DOHH2 (cell line): ENCODE measurements around the gene RIOX2.

Experiments
- CTCF ChIP-seq: fragments of 200-600 bp; sonication (generic); IDR thresholded peaks from one replicate; pipeline ENCODE4 v1.5.1; 2014; ENCODE audit warnings: antibody characterized with exemption, mild to moderate bottlenecking, low read depth, low read length; ENCODE audit not compliant: poor library complexity, severe bottlenecking
- EZH2phosphoT487 ChIP-seq: fragments of 200-600 bp; sonication (generic); IDR thresholded peaks from 2 replicates; pipeline ENCODE4 v1.6.1; 2017; ENCODE audit warnings: borderline replicate concordance, mild to moderate bottlenecking, antibody characterized with exemption, low read length, moderate library complexity, mixed read lengths

DNA sequence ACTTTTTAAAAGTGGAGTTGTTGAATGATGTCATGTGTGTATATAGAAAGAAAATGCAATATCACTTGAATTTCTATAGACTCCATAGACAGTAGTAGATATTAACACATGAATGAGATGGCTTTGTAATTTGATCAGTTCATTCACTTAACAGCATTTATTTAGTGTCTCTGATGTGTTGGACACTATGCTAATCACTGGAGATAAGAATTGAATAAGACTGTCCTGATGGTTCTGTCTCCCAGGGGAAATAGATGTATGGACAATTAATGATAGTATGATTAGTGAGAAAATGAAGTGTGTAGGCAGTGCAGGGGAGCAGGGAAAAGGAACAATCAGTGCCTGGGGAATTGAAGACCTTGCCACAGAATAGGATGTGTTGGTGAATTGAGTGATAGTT lies 72.9 kb downstream of the RIOX2 start:
- TF ChIP-seq CTCF (no peak), EZH2phosphoT487 (no peak)
